Measurements from ENCODE around the gene PTCHD1. TPM values are rescaled to one million over a fixed set of nuclear protein-coding genes. Genes with fewer than 3 reads are reported as not detected.

PTCHD1 gene
- total and polyA plus RNA-seq, 2 of the 13 experiments (the other 11 are each of a cell fraction or from before 2014, with no cell fraction given) = not detected

- no peak overlapping the region for H3K4me2 ChIP-seq (ENCODE audit: low read depth, low read length)
- H3K9me3 ChIP-seq (ENCODE audit: low read length) = no peaks in the 10 kb centered on the region
- intact Hi-C loops (cut with micrococcal nuclease; ENCODE audit: unreplicated experiment) = no loop called here
- ChIA-PET CTCF (ENCODE audit: low intra/inter-chr PET ratio, low total read pairs) (no interaction called here), POLR2A (no interaction called here)
- WGBS (ENCODE audit: low lambda C conversion rate) = 0% methylated on average over 1 of the region's 5 CpGs
- H3K9ac ChIP-seq (ENCODE audit: insufficient read depth, low read depth, low read length) = no peak overlapping the region
- H3K36me3 ChIP-seq (replicated peaks in 1 of 2; ENCODE audit: control insufficient read depth in 1 of 2, insufficient read depth in 2 of 2, low read length in 2 of 2) = no peaks in the 10 kb centered on the region
- no peak overlapping the region for H2AFZ ChIP-seq (ENCODE audit: low read length)
- DNase-seq (ENCODE audit: low spot score) (no peak), FAIRE-seq (no peak), ATAC-seq (no peak)
- in situ Hi-C loops (cut with HindIII; ENCODE audit: extremely low pct_ligation_motif_present, low pct_unique_long_range_greater_than_20kb) = no loop called here
- no peaks in the 10 kb centered on the region for H4K20me1 ChIP-seq (ENCODE audit: insufficient read depth, low read length)
- no peaks in the 10 kb centered on the region for H3K4me1 ChIP-seq (ENCODE audit: insufficient read depth, low read length)
- H3K79me2 ChIP-seq (ENCODE audit: insufficient read depth, low read length) = no peaks in the 10 kb centered on the region
- H3K27me3 ChIP-seq (ENCODE audit: control insufficient read depth in 1 of 2, insufficient read depth in 2 of 2, low read length in 2 of 2) = no peaks in the 10 kb centered on the region
- no TSS peak for BruUV-seq (replicated peaks)
- H3K27ac ChIP-seq (ENCODE audit: extremely low read length, insufficient read depth, low read length) = no peak overlapping the region
- TF ChIP-seq ZNF382 (CRISPR knock-in tag; IDR thresholded peaks at IDR 0.05; ENCODE audit: borderline replicate concordance) = no peak
- TF ChIP-seq ZNF747 (CRISPR knock-in tag; IDR thresholded peaks at IDR 0.05; ENCODE audit: borderline replicate concordance) = no peak
- no peak overlapping the region for H3K4me3 ChIP-seq (replicated peaks in 1 of 3; ENCODE audit: insufficient read depth in 1 of 3, low read depth in 2 of 3, low read length in 3 of 3)
These were observed 61.6 kb downstream of the PTCHD1 start for GRCh38 chrX:23396263-23396662.

- no peak overlapping the region for H3K4me3 ChIP-seq (replicated peaks in 1 of 3; ENCODE audit: insufficient read depth in 1 of 3, low read depth in 2 of 3, low read length in 3 of 3)
- DNase-seq (ENCODE audit: low spot score) (no peak), FAIRE-seq (no peak), ATAC-seq (no peak)
- in situ Hi-C loops (cut with HindIII; ENCODE audit: extremely low pct_ligation_motif_present, low pct_unique_long_range_greater_than_20kb) (no loop called here), intact Hi-C loops (cut with micrococcal nuclease; ENCODE audit: unreplicated experiment) (no loop called here)
- H3K4me2 ChIP-seq (ENCODE audit: low read depth, low read length) = no peak overlapping the region
- no peak overlapping the region for H3K9ac ChIP-seq (ENCODE audit: insufficient read depth, low read depth, low read length)
- ChIA-PET POLR2A (no interaction called here), CTCF (ENCODE audit: low intra/inter-chr PET ratio, low total read pairs) (no interaction called here)
- BruUV-seq (replicated peaks) = no TSS peak
- H3K79me2 ChIP-seq (ENCODE audit: insufficient read depth, low read length) = no peaks in the 10 kb centered on the region
- H3K9me3 ChIP-seq (ENCODE audit: low read length) = no peaks in the 10 kb centered on the region
- no peak for TF ChIP-seq EED (CRISPR knock-in tag; IDR thresholded peaks at IDR 0.05)
- TF ChIP-seq PLRG1 (conservative IDR thresholded peaks at IDR 0.05) = no peak
- no peak for TF ChIP-seq KLF12 (CRISPR knock-in tag; IDR thresholded peaks at IDR 0.05; ENCODE audit: borderline replicate concordance)
- no peak for TF ChIP-seq TBX2 (CRISPR knock-in tag; IDR thresholded peaks at IDR 0.05; ENCODE audit: borderline replicate concordance)
- no peak for TF ChIP-seq NFRKB (IDR thresholded peaks at IDR 0.05)
- no peak for TF ChIP-seq KDM3A (CRISPR knock-in tag; IDR thresholded peaks at IDR 0.05; ENCODE audit: low read depth)
- no peaks in the 10 kb centered on the region for H3K36me3 ChIP-seq (replicated peaks in 1 of 2; ENCODE audit: control insufficient read depth in 1 of 2, insufficient read depth in 2 of 2, low read length in 2 of 2)
- H2AFZ ChIP-seq (ENCODE audit: low read length) = no peak overlapping the region
- no peak overlapping the region for H3K27ac ChIP-seq (ENCODE audit: extremely low read length, insufficient read depth, low read length)
- H3K4me1 ChIP-seq (ENCODE audit: insufficient read depth, low read length) = no peaks in the 10 kb centered on the region
- WGBS (ENCODE audit: low lambda C conversion rate) = 3% methylated on average over 8 of the region's 8 CpGs
- no peaks in the 10 kb centered on the region for H4K20me1 ChIP-seq (ENCODE audit: insufficient read depth, low read length)
- H3K27me3 ChIP-seq (ENCODE audit: control insufficient read depth in 1 of 2, insufficient read depth in 2 of 2, low read length in 2 of 2) = no peaks in the 10 kb centered on the region
These were observed 63.9 kb downstream of the PTCHD1 start for GRCh38 chrX:23398570-23398969.
